Gastrocnemius medialis (tissue), 4 donors: ENCODE data around the gene TPCN1.

Source experiments
- CTCF ChIP-seq, 5 experiments: fragments of 450-650 bp in 3 of 5; fragments of 200-600 bp in 2 of 5; sonication (generic) in 2 of 5; IDR thresholded peaks in 4 of 5; conservative IDR thresholded peaks in 1 of 5; 1 replicate in 4 of 5; 2 replicates in 1 of 5; pipeline ENCODE4 v1.5.1; 2016 to 2019; ENCODE audit warnings: antibody characterized with exemption in 5 of 5, mild to moderate bottlenecking in 3 of 5, moderate library complexity in 3 of 5
- POLR2A ChIP-seq, 2 donors: fragments of 450-650 bp; IDR thresholded peaks; one replicate each; pipeline ENCODE4 v1.6.1; 2017; ENCODE audit warnings: antibody characterized with exemption in 2 of 2, mild to moderate bottlenecking in 2 of 2, moderate library complexity in 2 of 2

GRCh38 chr12:113253532-113254285 lies 32.4 kb downstream of the TPCN1 start:
- no peak for TF ChIP-seq POLR2A (IDR thresholded peaks at IDR 0.05)
- TF ChIP-seq CTCF (IDR thresholded peaks at IDR 0.05 in 4 of 5, conservative IDR thresholded peaks at IDR 0.05 in 1 of 5) = no peak
